Measurements from ENCODE around the gene TMEM270.

Gene TMEM270

DNA sequence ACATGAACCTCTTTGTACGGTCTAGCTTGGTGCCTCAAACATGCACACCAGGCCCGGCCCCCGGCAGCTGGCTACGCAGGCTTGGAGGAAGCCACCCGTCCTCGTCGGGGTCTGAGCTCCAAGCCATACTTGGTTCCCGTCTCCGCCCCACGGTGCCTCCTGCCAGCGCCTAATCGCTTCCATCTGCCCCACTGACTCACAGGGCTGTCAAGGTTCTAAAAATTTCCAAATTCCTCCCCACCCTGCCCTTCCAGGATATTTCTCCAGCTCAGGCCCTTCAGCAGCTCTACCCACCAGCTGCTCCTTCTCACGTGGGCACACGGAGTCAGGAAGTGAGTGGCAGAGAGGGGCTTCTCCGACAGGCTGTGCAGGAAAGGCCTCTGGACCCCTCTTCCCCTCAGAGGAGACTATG is 38.8 kb downstream of the TMEM270 start:
- Histone ChIP-seq H3K79me2 (ENCODE audit: control insufficient read depth, low read length) (no peaks in the 10 kb centered on the region), H3K9me2 (replicated peaks; ENCODE audit: control insufficient read depth, low read length) (no peaks in the 10 kb centered on the region), H3K4me2 (ENCODE audit: low read length) (no peak overlapping the region), H3K27me3 (ENCODE audit: control insufficient read depth, low read length) (no peaks in the 10 kb centered on the region), H3K4me1 (ENCODE audit: control insufficient read depth, low read length) (no peaks in the 10 kb centered on the region), H4K20me1 (ENCODE audit: control insufficient read depth, insufficient read depth, low read depth, low read length) (no peaks in the 10 kb centered on the region), H3K36me3 (ENCODE audit: control insufficient read depth, low read length) (no peaks in the 10 kb centered on the region), H3K9me3 (ENCODE audit: control insufficient read depth, insufficient read depth, low read length) (no peaks in the 10 kb centered on the region), H3K27ac (ENCODE audit: low read depth, low read length) (no peak overlapping the region), H3K4me3 (ENCODE audit: low read length) (no peak overlapping the region), H3F3A (ENCODE audit: control insufficient read depth, insufficient read depth) (no peaks in the 10 kb centered on the region)
- TF ChIP-seq, protein P1, sequence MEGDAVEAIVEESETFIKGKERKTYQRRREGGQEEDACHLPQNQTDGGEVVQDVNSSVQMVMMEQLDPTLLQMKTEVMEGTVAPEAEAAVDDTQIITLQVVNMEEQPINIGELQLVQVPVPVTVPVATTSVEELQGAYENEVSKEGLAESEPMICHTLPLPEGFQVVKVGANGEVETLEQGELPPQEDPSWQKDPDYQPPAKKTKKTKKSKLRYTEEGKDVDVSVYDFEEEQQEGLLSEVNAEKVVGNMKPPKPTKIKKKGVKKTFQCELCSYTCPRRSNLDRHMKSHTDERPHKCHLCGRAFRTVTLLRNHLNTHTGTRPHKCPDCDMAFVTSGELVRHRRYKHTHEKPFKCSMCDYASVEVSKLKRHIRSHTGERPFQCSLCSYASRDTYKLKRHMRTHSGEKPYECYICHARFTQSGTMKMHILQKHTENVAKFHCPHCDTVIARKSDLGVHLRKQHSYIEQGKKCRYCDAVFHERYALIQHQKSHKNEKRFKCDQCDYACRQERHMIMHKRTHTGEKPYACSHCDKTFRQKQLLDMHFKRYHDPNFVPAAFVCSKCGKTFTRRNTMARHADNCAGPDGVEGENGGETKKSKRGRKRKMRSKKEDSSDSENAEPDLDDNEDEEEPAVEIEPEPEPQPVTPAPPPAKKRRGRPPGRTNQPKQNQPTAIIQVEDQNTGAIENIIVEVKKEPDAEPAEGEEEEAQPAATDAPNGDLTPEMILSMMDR (IDR thresholded peaks at IDR 0.05; ENCODE audit: low read depth, low read length, poor library complexity, severe bottlenecking), result no peak
- no peak for TF ChIP-seq EZH2phosphoT487 (IDR thresholded peaks at IDR 0.05; ENCODE audit: borderline replicate concordance, low read length)

DNA sequence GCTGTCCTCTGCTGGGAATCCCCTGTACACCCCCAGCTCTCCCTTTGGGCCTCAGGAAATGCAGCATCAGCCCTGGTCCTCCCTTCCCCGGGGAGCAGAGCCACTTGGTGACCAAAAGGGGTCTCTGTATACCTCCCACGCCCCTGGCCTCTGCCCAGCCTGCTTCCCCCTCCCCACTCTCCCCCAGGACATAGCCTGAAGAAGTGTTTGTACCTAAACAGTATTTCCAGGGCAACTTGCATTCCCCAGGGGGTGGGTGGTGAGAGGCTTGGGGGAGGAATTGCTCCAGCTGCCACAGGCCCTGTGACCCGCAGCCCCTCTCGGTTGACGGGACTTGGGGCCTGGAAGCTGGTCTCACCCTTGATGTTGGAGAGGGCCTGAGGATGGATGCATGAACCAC is 39.3 kb downstream of the TMEM270 start:
- H3K79me2 ChIP-seq (ENCODE audit: control insufficient read depth, low read length), result no peaks in the 10 kb centered on the region
- no peaks in the 10 kb centered on the region for H3F3A ChIP-seq (ENCODE audit: control insufficient read depth, insufficient read depth)
- H3K9me2 ChIP-seq (replicated peaks; ENCODE audit: control insufficient read depth, low read length), result no peaks in the 10 kb centered on the region
- TF ChIP-seq EZH2phosphoT487 (IDR thresholded peaks at IDR 0.05; ENCODE audit: borderline replicate concordance, low read length), result no peak
- TF ChIP-seq, protein P1 (IDR thresholded peaks at IDR 0.05; ENCODE audit: low read depth, low read length, poor library complexity, severe bottlenecking), result no peak
- H3K4me3 ChIP-seq (ENCODE audit: low read length), result no peak overlapping the region
- no peak overlapping the region for H3K27ac ChIP-seq (ENCODE audit: low read depth, low read length)
- no peaks in the 10 kb centered on the region for H3K4me1 ChIP-seq (ENCODE audit: control insufficient read depth, low read length)
- H3K36me3 ChIP-seq (ENCODE audit: control insufficient read depth, low read length), result no peaks in the 10 kb centered on the region
- H3K9me3 ChIP-seq (ENCODE audit: control insufficient read depth, insufficient read depth, low read length), result no peaks in the 10 kb centered on the region
- H4K20me1 ChIP-seq (ENCODE audit: control insufficient read depth, insufficient read depth, low read depth, low read length), result no peaks in the 10 kb centered on the region
- H3K4me2 ChIP-seq (ENCODE audit: low read length), result no peak overlapping the region
- no peaks in the 10 kb centered on the region for H3K27me3 ChIP-seq (ENCODE audit: control insufficient read depth, low read length)

DNA sequence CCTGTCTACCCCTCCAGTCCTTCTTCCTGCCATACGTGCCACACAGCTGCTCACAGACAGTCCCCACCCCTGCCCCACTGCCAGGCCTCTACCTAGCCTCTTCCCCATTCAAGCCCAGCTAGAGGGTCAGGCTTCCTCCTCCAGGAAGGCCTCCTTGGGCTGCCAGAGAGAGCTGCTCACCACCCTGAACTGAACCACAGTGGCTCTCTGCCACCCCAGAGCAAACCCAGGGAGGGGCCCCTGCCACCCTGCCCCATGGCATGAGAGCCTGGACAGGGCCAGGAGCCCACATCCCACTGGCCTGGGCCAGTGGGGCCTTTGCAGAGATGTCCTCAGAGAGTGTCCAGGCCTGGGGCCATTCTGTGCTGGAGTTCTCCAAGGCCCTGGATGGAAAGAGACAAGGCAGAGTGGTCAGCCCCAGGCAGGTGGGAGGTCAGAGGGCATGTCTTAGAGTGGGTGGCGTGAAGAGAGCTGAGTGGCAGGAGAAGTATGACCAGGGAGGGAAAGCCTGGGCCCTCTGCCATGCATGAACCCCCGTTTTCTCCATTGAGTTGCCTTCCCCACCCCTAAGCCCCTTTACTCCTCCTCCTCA is 40.4 kb downstream of the TMEM270 start:
- no peak overlapping the region for H3K27ac ChIP-seq (ENCODE audit: low read depth, low read length)

More for the DNA sequence above, 40.4 kb downstream of the TMEM270 start:
- H3K9me3 ChIP-seq (ENCODE audit: control insufficient read depth, insufficient read depth, low read length), result no peaks in the 10 kb centered on the region
- no peaks in the 10 kb centered on the region for H4K20me1 ChIP-seq (ENCODE audit: control insufficient read depth, insufficient read depth, low read depth, low read length)
- H3K79me2 ChIP-seq (ENCODE audit: control insufficient read depth, low read length), result no peaks in the 10 kb centered on the region
- H3K4me1 ChIP-seq (ENCODE audit: control insufficient read depth, low read length), result no peaks in the 10 kb centered on the region
- H3K27me3 ChIP-seq (ENCODE audit: control insufficient read depth, low read length), result no peaks in the 10 kb centered on the region
- no peaks in the 10 kb centered on the region for H3F3A ChIP-seq (ENCODE audit: control insufficient read depth, insufficient read depth)
- H3K4me3 ChIP-seq (ENCODE audit: low read length), result no peak overlapping the region
- H3K36me3 ChIP-seq (ENCODE audit: control insufficient read depth, low read length), result no peaks in the 10 kb centered on the region
- no peak overlapping the region for H3K4me2 ChIP-seq (ENCODE audit: low read length)
- no peak for TF ChIP-seq EZH2phosphoT487 (IDR thresholded peaks at IDR 0.05; ENCODE audit: borderline replicate concordance, low read length)
- TF ChIP-seq, protein P1 (IDR thresholded peaks at IDR 0.05; ENCODE audit: low read depth, low read length, poor library complexity, severe bottlenecking), result no peak
- no peaks in the 10 kb centered on the region for H3K9me2 ChIP-seq (replicated peaks; ENCODE audit: control insufficient read depth, low read length)

Measured in DOHH2 (cell line).